GM12878 (cell line): ENCODE results near the gene AVP. TPM values are rescaled to one million over a fixed set of nuclear protein-coding genes. Genes with fewer than 3 reads are reported as not detected.

Source experiments
- ATAC-seq: fragments of 200-7000 bp; cut with Tn5 transposase; 3 replicates; pipeline ENCODE4 v1.9.1; 2020; ENCODE audit warnings: mild to moderate bottlenecking, moderate library complexity
- BruUV-seq: library from RNA; stranded (reverse); fragments of 400-500 nt; replicated peaks from 2 replicates; lab custom pipeline; 2021; lab: Mats Ljungman, UMichigan
- CTCF ChIA-PET: fragments of 300-600 bp; sonication (Branson Sonifier 250); formaldehyde crosslinking; extraction: SDS; loops from one replicate; lab custom pipeline; 2021; ENCODE audit warnings: inconsistent platforms; lab: Yijun Ruan, JAX
- POLR2A ChIA-PET: fragments of 350-600 bp; formaldehyde crosslinking; extraction: SDS; loops from one replicate; lab custom pipeline; 2021; ENCODE audit warnings: inconsistent platforms; lab: Charles Lee
- RAD21 ChIA-PET: fragments of 300-600 bp; sonication (Branson Sonifier 250); formaldehyde crosslinking; loops from one replicate; lab custom pipeline; 2023; ENCODE audit warnings: antibody characterized with exemption; ENCODE audit not compliant: unreplicated experiment; lab: Charles Lee
- SMC1A ChIA-PET: fragments of 300-600 bp; sonication (Branson Sonifier 250); formaldehyde crosslinking; loops from one replicate; lab custom pipeline; 2023; ENCODE audit not compliant: unreplicated experiment, uncharacterized antibody; lab: Charles Lee
- DNase-seq: peaks from one replicate; pipeline ENCODE4 v3.0.0-alpha.2; 2011; ENCODE audit warnings: low read depth, low spot score
- FAIRE-seq: peaks from 3 replicates; lab custom pipeline; 2011; peaks lifted over from hg19 to GRCh38; lab: Jason Lieb, UNC
- H2AFZ ChIP-seq: 2 replicates; pipeline ENCODE4 v1.6.0; 2011; ENCODE audit warnings: low read depth, low read length, control low read depth; ENCODE audit not compliant: control insufficient read depth
- H3K27ac ChIP-seq: 2 replicates; pipeline ENCODE4 v1.5.1; 2011; ENCODE audit warnings: control low read depth; ENCODE audit not compliant: control insufficient read depth, insufficient read depth
- H3K27me3 ChIP-seq, 2 experiments: replicated peaks in 1 of 2; 2 replicates each; pipeline versions ENCODE4 v1.6.0 to v1.6.1; 2011; ENCODE audit warnings: low read length in 1 of 2; ENCODE audit not compliant: control insufficient read depth in 2 of 2, insufficient read depth in 2 of 2
- H3K36me3 ChIP-seq, 2 experiments: 2 replicates each; pipeline ENCODE4 v1.5.1; 2011; ENCODE audit warnings: low read length in 1 of 2; ENCODE audit not compliant: control insufficient read depth in 2 of 2, insufficient read depth in 2 of 2
- H3K4me1 ChIP-seq: 2 replicates; pipeline ENCODE4 v1.6.1; 2011; ENCODE audit warnings: mild to moderate bottlenecking, low read length, moderate library complexity, mixed read lengths; ENCODE audit not compliant: control insufficient read depth, insufficient read depth
- H3K4me2 ChIP-seq: 2 replicates; pipeline ENCODE4 v1.6.0; 2011; ENCODE audit warnings: control low read depth; ENCODE audit not compliant: control insufficient read depth, insufficient read depth
- H3K4me3 ChIP-seq: fragments of 200-600 bp; sonication (generic); 2 replicates; pipeline ENCODE4 v1.5.1; 2016
- H3K79me2 ChIP-seq: 2 replicates; pipeline ENCODE4 v1.6.0; 2011; ENCODE audit warnings: low read length; ENCODE audit not compliant: control insufficient read depth, insufficient read depth
- H3K9ac ChIP-seq: 2 replicates; pipeline ENCODE4 v1.8.0; 2011; ENCODE audit warnings: low read length, control low read depth, mixed read lengths; ENCODE audit not compliant: control insufficient read depth, insufficient read depth
- H3K9me3 ChIP-seq: replicated peaks from 3 replicates; pipeline ENCODE4 v1.5.1; 2011; ENCODE audit warnings: mild to moderate bottlenecking, low read length; ENCODE audit not compliant: control insufficient read depth, insufficient read depth
- H4K20me1 ChIP-seq: 2 replicates; pipeline ENCODE4 v1.6.0; 2011; ENCODE audit not compliant: control insufficient read depth, insufficient read depth
- BHLHE40 ChIP-seq, 2 experiments: fragments of 450-650 bp in 1 of 2; IDR thresholded peaks; 2 replicates each; pipeline ENCODE4 v1.6.1; 2011 to 2017; ENCODE audit warnings: low read depth in 2 of 2, borderline replicate concordance in 1 of 2, improper control_type of control experiment in 1 of 2, low read length in 1 of 2, mild to moderate bottlenecking in 1 of 2
- CHD4 ChIP-seq: fragments of 200-600 bp; sonication (generic); IDR thresholded peaks from 2 replicates; pipeline ENCODE4 v1.6.1; 2016; ENCODE audit warnings: mild to moderate bottlenecking
- DPF2 ChIP-seq: fragments of 450-650 bp; IDR thresholded peaks from 2 replicates; pipeline ENCODE4 v1.6.1; 2017; ENCODE audit warnings: mild to moderate bottlenecking
- EED ChIP-seq: sonication (generic); IDR thresholded peaks from 2 replicates; pipeline ENCODE4 v1.6.1; 2016; ENCODE audit warnings: antibody characterized with exemption, low read depth
- HDAC6 ChIP-seq: fragments of 200-600 bp; sonication (generic); IDR thresholded peaks from one replicate; pipeline ENCODE4 v1.8.0; 2017; ENCODE audit warnings: antibody characterized with exemption; ENCODE audit not compliant: unreplicated experiment
- NFYB ChIP-seq: IDR thresholded peaks from 2 replicates; pipeline ENCODE4 v1.6.1; 2011; ENCODE audit warnings: low read depth, mild to moderate bottlenecking, low read length, improper control_type of control experiment, moderate library complexity; ENCODE audit not compliant: insufficient read depth
- POLR2AphosphoS5 ChIP-seq: IDR thresholded peaks from 2 replicates; pipeline ENCODE4 v1.6.1; 2011; ENCODE audit warnings: mild to moderate bottlenecking, low read length, inconsistent platforms
- SMC3 ChIP-seq: IDR thresholded peaks from 2 replicates; pipeline ENCODE4 v1.6.1; 2011; ENCODE audit warnings: low read length, improper control_type of control experiment, borderline replicate concordance
- ZBED1 ChIP-seq: IDR thresholded peaks from 2 replicates; pipeline ENCODE4 v1.6.1; 2016; ENCODE audit warnings: borderline replicate concordance
- ZNF217 ChIP-seq: fragments of 450-650 bp; IDR thresholded peaks from 2 replicates; pipeline ENCODE4 v1.6.1; 2017; ENCODE audit warnings: antibody characterized with exemption, mild to moderate bottlenecking
- ZZZ3 ChIP-seq: IDR thresholded peaks from 2 replicates; pipeline ENCODE4 v1.6.1; 2011; ENCODE audit warnings: low read depth; ENCODE audit not compliant: control insufficient read depth, insufficient read length
- WGBS: methylation state at CpG from one replicate; pipeline ENCODE4 v1.1.6; 2016; ENCODE audit warnings: low lambda C conversion rate; ENCODE audit not compliant: insufficient replicate concordance, insufficient coverage; ENCODE audit errors: missing lambda C conversion rate; 5-methylcytosine and 5-hydroxymethylcytosine counted together
- in situ Hi-C: fragments of 300-500 bp; cut with MboI; formaldehyde crosslinking; loops from 9 replicates; pipeline ENCODE4 v1.14.3; 2018; ENCODE audit warnings: mixed read lengths
- intact Hi-C: fragments of 100-400 bp; cut with micrococcal nuclease; formaldehyde crosslinking; loops from one replicate; pipeline ENCODE4 v1.14.2; 2022; ENCODE audit not compliant: unreplicated experiment
- polyA plus RNA-seq, 11 experiments: library from polyadenylated mRNA; depleted of rRNA in 4 of 11; unstranded in 6 of 11; stranded (reverse) in 5 of 11; fragments of >200 nt; fragmentation: Nextera tagmentation in 4 of 11; fragmentation: Illumina TruSeq in 1 of 11; extraction: Ambion mirVana in 4 of 11; extraction: Trizol in 1 of 11; gene quantifications; 1 replicate in 1 of 11; 2 replicates in 10 of 11; pipeline versions ENCODE4 v1.2.1 to v1.2.3, GENCODE V29; 2011 to 2016; ENCODE audit warnings: inconsistent platforms in 2 of 11, missing spikeins in 2 of 11, low read depth in 1 of 11
- total RNA-seq, 4 experiments: library from RNA; depleted of rRNA in 3 of 4; stranded (reverse); fragments of >200 nt in 3 of 4; fragmentation: Illumina TruSeq in 1 of 4; extraction: Trizol in 1 of 4; gene quantifications; 2 replicates each; pipeline versions ENCODE4 v1.2.1 to v1.2.3, GENCODE V29; 2013 to 2021
- TF ChIP-seq, protein P1 (sequence below), 3 experiments: IDR thresholded peaks in 2 of 3; conservative IDR thresholded peaks in 1 of 3; 2 replicates each; pipeline ENCODE4 v1.5.1; 2011; ENCODE audit warnings: low read depth in 3 of 3, low read length in 3 of 3, mild to moderate bottlenecking in 3 of 3, control low read depth in 2 of 3, moderate library complexity in 2 of 3, inconsistent platforms in 1 of 3, mixed read lengths in 1 of 3; ENCODE audit not compliant: control insufficient read depth in 2 of 3, insufficient read depth in 1 of 3; ENCODE audit errors: extremely low read depth in 1 of 3
- TF ChIP-seq, protein P2 (sequence below): IDR thresholded peaks from 2 replicates; pipeline ENCODE4 v1.6.1; 2012; ENCODE audit warnings: low read length, inconsistent platforms
- TF ChIP-seq, protein P3 (sequence below): IDR thresholded peaks from 2 replicates; pipeline ENCODE4 v1.6.1; 2012; ENCODE audit warnings: low read depth, low read length, improper control_type of control experiment
- TF ChIP-seq, protein P4 (sequence below): fragments of 450-650 bp; IDR thresholded peaks from 2 replicates; pipeline ENCODE4 v1.6.1; 2016; ENCODE audit warnings: mild to moderate bottlenecking
- TF ChIP-seq, protein P5 (sequence below): fragments of 450-650 bp; IDR thresholded peaks from 2 replicates; pipeline ENCODE4 v1.6.1; 2018; ENCODE audit warnings: mild to moderate bottlenecking, low read depth, moderate library complexity; ENCODE audit not compliant: partially characterized antibody
- TF ChIP-seq, protein P6 (sequence below): IDR thresholded peaks from 2 replicates; pipeline ENCODE4 v1.6.1; 2011; ENCODE audit warnings: low read depth, low read length, improper control_type of control experiment, borderline replicate concordance

AVP gene
- total and polyA plus RNA-seq, 10 of the 15 experiments (the other 5 are each of a cell fraction or from before 2014, with no cell fraction given): not detected

DNA sequence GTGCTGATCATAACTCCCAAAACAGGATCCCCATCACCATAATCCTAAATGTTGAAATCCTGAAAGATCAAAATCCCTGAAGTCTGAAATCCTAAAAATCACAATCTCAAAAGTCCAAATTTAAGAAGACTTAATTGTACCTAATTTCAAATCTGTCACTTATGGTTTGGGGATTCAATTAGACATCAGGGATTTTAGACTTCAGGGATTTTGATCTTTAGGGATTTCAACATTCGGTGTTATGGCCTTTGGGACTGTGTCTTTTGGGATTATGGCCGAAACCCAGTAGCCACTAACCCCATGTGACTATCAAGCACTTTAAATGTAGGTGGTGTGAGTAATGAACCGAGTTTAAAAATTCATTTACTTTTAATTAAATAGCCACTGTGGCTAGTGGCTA lies 21.7 kb upstream of the AVP start:
- Histone ChIP-seq H2AFZ (no peak overlapping the region), H3K4me1 (peaks cover 3% of the 10 kb centered on the region), H4K20me1 (no peaks in the 10 kb centered on the region), H3K27ac (no peak overlapping the region), H3K9me3 (no peaks in the 10 kb centered on the region), H3K9ac (no peak overlapping the region), H3K4me3 (no peak overlapping the region), H3K79me2 (no peaks in the 10 kb centered on the region), H3K36me3 (no peaks in the 10 kb centered on the region; a peak in 1 of 4 replicates), H3K4me2 (no peak overlapping the region), H3K27me3 (no peaks in the 10 kb centered on the region)
- FAIRE-seq (no peak), DNase-seq (no peak), ATAC-seq (no peak)
- POLR2A ChIA-PET: no interaction called here
- in situ Hi-C loops: no loop called here
- no TSS peak for BruUV-seq
- intact Hi-C loops: no loop called here
- CTCF ChIA-PET: no interaction called here
- RAD21 ChIA-PET: no interaction called here
- SMC1A ChIA-PET: no interaction called here
- 60% methylated on average over 3 of the region's 3 CpGs for whole genome bisulfite sequencing
- TF ChIP-seq POLR2AphosphoS5 (no peak), HDAC6 (no peak), BHLHE40 (IDR thresholded peaks at IDR 0.05; ENCODE audit: borderline replicate concordance in 1 of 2, low read depth in 2 of 2, low read length in 1 of 2) (no peak), EED (no peak), CHD4 (no peak), DPF2 (no peak), NFYB (no peak), SMC3 (no peak), ZZZ3 (no peak), ZNF217 (no peak), ZBED1 (no peak)
- TF ChIP-seq, protein P1, sequence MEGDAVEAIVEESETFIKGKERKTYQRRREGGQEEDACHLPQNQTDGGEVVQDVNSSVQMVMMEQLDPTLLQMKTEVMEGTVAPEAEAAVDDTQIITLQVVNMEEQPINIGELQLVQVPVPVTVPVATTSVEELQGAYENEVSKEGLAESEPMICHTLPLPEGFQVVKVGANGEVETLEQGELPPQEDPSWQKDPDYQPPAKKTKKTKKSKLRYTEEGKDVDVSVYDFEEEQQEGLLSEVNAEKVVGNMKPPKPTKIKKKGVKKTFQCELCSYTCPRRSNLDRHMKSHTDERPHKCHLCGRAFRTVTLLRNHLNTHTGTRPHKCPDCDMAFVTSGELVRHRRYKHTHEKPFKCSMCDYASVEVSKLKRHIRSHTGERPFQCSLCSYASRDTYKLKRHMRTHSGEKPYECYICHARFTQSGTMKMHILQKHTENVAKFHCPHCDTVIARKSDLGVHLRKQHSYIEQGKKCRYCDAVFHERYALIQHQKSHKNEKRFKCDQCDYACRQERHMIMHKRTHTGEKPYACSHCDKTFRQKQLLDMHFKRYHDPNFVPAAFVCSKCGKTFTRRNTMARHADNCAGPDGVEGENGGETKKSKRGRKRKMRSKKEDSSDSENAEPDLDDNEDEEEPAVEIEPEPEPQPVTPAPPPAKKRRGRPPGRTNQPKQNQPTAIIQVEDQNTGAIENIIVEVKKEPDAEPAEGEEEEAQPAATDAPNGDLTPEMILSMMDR (IDR thresholded peaks at IDR 0.05 in 2 of 3, conservative IDR thresholded peaks at IDR 0.05 in 1 of 3; ENCODE audit: control insufficient read depth in 2 of 3, extremely low read depth in 1 of 3, insufficient read depth in 1 of 3, low read depth in 3 of 3, low read length in 3 of 3): no peak
- TF ChIP-seq, protein P2, sequence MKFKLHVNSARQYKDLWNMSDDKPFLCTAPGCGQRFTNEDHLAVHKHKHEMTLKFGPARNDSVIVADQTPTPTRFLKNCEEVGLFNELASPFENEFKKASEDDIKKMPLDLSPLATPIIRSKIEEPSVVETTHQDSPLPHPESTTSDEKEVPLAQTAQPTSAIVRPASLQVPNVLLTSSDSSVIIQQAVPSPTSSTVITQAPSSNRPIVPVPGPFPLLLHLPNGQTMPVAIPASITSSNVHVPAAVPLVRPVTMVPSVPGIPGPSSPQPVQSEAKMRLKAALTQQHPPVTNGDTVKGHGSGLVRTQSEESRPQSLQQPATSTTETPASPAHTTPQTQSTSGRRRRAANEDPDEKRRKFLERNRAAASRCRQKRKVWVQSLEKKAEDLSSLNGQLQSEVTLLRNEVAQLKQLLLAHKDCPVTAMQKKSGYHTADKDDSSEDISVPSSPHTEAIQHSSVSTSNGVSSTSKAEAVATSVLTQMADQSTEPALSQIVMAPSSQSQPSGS: no peak
- TF ChIP-seq, protein P3, sequence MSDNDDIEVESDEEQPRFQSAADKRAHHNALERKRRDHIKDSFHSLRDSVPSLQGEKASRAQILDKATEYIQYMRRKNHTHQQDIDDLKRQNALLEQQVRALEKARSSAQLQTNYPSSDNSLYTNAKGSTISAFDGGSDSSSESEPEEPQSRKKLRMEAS: no peak
- TF ChIP-seq, protein P4, sequence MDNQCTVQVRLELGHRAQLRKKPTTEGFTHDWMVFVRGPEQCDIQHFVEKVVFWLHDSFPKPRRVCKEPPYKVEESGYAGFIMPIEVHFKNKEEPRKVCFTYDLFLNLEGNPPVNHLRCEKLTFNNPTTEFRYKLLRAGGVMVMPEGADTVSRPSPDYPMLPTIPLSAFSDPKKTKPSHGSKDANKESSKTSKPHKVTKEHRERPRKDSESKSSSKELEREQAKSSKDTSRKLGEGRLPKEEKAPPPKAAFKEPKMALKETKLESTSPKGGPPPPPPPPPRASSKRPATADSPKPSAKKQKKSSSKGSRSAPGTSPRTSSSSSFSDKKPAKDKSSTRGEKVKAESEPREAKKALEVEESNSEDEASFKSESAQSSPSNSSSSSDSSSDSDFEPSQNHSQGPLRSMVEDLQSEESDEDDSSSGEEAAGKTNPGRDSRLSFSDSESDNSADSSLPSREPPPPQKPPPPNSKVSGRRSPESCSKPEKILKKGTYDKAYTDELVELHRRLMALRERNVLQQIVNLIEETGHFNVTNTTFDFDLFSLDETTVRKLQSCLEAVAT: no peak
- TF ChIP-seq, protein P5, sequence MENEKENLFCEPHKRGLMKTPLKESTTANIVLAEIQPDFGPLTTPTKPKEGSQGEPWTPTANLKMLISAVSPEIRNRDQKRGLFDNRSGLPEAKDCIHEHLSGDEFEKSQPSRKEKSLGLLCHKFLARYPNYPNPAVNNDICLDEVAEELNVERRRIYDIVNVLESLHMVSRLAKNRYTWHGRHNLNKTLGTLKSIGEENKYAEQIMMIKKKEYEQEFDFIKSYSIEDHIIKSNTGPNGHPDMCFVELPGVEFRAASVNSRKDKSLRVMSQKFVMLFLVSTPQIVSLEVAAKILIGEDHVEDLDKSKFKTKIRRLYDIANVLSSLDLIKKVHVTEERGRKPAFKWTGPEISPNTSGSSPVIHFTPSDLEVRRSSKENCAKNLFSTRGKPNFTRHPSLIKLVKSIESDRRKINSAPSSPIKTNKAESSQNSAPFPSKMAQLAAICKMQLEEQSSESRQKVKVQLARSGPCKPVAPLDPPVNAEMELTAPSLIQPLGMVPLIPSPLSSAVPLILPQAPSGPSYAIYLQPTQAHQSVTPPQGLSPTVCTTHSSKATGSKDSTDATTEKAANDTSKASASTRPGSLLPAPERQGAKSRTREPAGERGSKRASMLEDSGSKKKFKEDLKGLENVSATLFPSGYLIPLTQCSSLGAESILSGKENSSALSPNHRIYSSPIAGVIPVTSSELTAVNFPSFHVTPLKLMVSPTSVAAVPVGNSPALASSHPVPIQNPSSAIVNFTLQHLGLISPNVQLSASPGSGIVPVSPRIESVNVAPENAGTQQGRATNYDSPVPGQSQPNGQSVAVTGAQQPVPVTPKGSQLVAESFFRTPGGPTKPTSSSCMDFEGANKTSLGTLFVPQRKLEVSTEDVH: no peak
- TF ChIP-seq, protein P6, sequence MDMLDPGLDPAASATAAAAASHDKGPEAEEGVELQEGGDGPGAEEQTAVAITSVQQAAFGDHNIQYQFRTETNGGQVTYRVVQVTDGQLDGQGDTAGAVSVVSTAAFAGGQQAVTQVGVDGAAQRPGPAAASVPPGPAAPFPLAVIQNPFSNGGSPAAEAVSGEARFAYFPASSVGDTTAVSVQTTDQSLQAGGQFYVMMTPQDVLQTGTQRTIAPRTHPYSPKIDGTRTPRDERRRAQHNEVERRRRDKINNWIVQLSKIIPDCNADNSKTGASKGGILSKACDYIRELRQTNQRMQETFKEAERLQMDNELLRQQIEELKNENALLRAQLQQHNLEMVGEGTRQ: no peak
